ENCODE results near the gene ABLIM2. TPM values are rescaled to one million over a fixed set of nuclear protein-coding genes. Genes with fewer than 3 reads are reported as not detected.

ABLIM2 gene
- total and polyA plus RNA-seq, 10 of the 15 experiments (the other 5 are each of a cell fraction or from before 2014, with no cell fraction given), result 0.03 to 0.15 (median 0.05) TPM; not detected in 7

DNA sequence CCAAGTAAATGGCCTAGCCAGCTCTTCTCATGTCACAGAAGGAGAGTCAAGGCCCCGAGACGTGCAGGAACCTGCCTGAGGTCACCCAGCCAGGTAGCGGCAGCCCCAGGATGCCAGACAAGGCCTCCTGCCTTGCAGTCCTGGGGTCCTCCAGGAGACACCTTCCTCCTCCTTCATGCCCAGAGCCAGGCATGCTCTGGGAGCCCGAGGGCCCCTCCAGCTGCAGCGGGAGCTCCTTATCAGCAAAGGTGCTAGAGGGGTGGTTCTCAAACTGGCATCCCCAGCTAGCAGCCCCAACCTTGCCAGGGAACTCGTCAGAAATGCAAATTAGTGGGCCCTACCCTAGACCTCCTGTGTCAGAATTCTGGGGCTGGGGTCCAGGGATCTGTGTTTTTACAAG, 162.7 kb downstream of the ABLIM2 start:
- FAIRE-seq (no peak), DNase-seq (ENCODE audit: low read depth, low spot score) (no peak), ATAC-seq (no peak)
- H2AFZ ChIP-seq (ENCODE audit: control insufficient read depth, low read depth, low read length), result no peak overlapping the region
- WGBS (ENCODE audit: insufficient coverage, insufficient replicate concordance, low lambda C conversion rate, missing lambda C conversion rate), result 45% methylated on average over 6 of the region's 6 CpGs
- no peaks in the 10 kb centered on the region for H3K36me3 ChIP-seq (ENCODE audit: control insufficient read depth in 2 of 2, insufficient read depth in 2 of 2, low read length in 1 of 2)
- SMC1A ChIA-PET (ENCODE audit: uncharacterized antibody, unreplicated experiment), result no interaction called here
- H3K9me3 ChIP-seq (replicated peaks; ENCODE audit: control insufficient read depth, insufficient read depth, low read length), result no peaks in the 10 kb centered on the region
- no peak for TF ChIP-seq ATF3 (IDR thresholded peaks at IDR 0.05; ENCODE audit: borderline replicate concordance, extremely low read depth, low read depth, low read length)
- no peak for TF ChIP-seq ZNF622 (IDR thresholded peaks at IDR 0.05)
- no peak for TF ChIP-seq E2F8 (IDR thresholded peaks at IDR 0.05; ENCODE audit: low read depth, partially characterized antibody)
- TF ChIP-seq FOS (IDR thresholded peaks at IDR 0.05; ENCODE audit: borderline replicate concordance, extremely low read depth, insufficient read length), result no peak
- no peak for TF ChIP-seq SUPT20H (IDR thresholded peaks at IDR 0.05; ENCODE audit: borderline replicate concordance, control insufficient read depth, low read depth, low read length)
- TF ChIP-seq POLR2AphosphoS2 (IDR thresholded peaks at IDR 0.05; ENCODE audit: low read depth, low read length), result no peak
- no peak for TF ChIP-seq ETV6 (conservative IDR thresholded peaks at IDR 0.05 in 1 of 2, IDR thresholded peaks at IDR 0.05 in 1 of 2; ENCODE audit: borderline replicate concordance in 1 of 2, low read depth in 1 of 2)
- no peak for TF ChIP-seq ZSCAN29 (IDR thresholded peaks at IDR 0.05)
- TF ChIP-seq, protein P1, sequence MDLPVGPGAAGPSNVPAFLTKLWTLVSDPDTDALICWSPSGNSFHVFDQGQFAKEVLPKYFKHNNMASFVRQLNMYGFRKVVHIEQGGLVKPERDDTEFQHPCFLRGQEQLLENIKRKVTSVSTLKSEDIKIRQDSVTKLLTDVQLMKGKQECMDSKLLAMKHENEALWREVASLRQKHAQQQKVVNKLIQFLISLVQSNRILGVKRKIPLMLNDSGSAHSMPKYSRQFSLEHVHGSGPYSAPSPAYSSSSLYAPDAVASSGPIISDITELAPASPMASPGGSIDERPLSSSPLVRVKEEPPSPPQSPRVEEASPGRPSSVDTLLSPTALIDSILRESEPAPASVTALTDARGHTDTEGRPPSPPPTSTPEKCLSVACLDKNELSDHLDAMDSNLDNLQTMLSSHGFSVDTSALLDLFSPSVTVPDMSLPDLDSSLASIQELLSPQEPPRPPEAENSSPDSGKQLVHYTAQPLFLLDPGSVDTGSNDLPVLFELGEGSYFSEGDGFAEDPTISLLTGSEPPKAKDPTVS (IDR thresholded peaks at IDR 0.05; ENCODE audit: low read depth, low read length), result no peak
- no peak for TF ChIP-seq IRF3 (IDR thresholded peaks at IDR 0.05)
- no peak for TF ChIP-seq NBN (IDR thresholded peaks at IDR 0.05)
- no peak for TF ChIP-seq TCF12 (IDR thresholded peaks at IDR 0.05; ENCODE audit: low read depth, low read length)
- no peak for TF ChIP-seq NFYA (IDR thresholded peaks at IDR 0.05; ENCODE audit: borderline replicate concordance, low read depth, low read length)
- no peak for TF ChIP-seq PBX3 (IDR thresholded peaks at IDR 0.05; ENCODE audit: insufficient replicate concordance, low read depth, low read length)
- TF ChIP-seq MXI1 (IDR thresholded peaks at IDR 0.05; ENCODE audit: low read depth, low read length), result no peak
- TF ChIP-seq NR2C2 (IDR thresholded peaks at IDR 0.05; ENCODE audit: borderline replicate concordance, control insufficient read depth, insufficient read length, low read depth), result no peak
- no peak for TF ChIP-seq JUND (IDR thresholded peaks at IDR 0.05; ENCODE audit: low read depth, low read length)
- POLR2A ChIA-PET, result no interaction called here
- H3K27me3 ChIP-seq (replicated peaks in 1 of 2; ENCODE audit: control insufficient read depth in 2 of 2, insufficient read depth in 2 of 2, low read length in 1 of 2), result no peaks in the 10 kb centered on the region; a peak in 2 of 4 replicates
- no peaks in the 10 kb centered on the region for H4K20me1 ChIP-seq (ENCODE audit: control insufficient read depth, insufficient read depth)
- BruUV-seq (replicated peaks), result no TSS peak
- H3K27ac ChIP-seq (ENCODE audit: control insufficient read depth, insufficient read depth), result no peak overlapping the region
- RAD21 ChIA-PET (ENCODE audit: unreplicated experiment), result no interaction called here
- no peaks in the 10 kb centered on the region for H3K4me1 ChIP-seq (ENCODE audit: control insufficient read depth, insufficient read depth, low read length)
- intact Hi-C loops (cut with micrococcal nuclease; ENCODE audit: unreplicated experiment) (no loop called here), in situ Hi-C loops (cut with MboI) (no loop called here)
- no peak overlapping the region for H3K9ac ChIP-seq (ENCODE audit: control insufficient read depth, insufficient read depth, low read length)
- CTCF ChIA-PET, result no interaction called here
- no peak overlapping the region for H3K4me2 ChIP-seq (ENCODE audit: control insufficient read depth, insufficient read depth)
- H3K79me2 ChIP-seq (ENCODE audit: control insufficient read depth, insufficient read depth, low read length), result no peaks in the 10 kb centered on the region
- no peak overlapping the region for H3K4me3 ChIP-seq
